HG03039 (cell line): ENCODE results near the gene MMAA.
"Not testable (repeated sequence)": the region's sequence is repeated elsewhere in the genome, so short reads cannot be mapped to it uniquely, and the experiment has no call there.

Source experiments
- ATAC-seq: cut with Tn5 transposase; IDR thresholded peaks from one replicate; pipeline ENCODE4 v1.9.1; 2021; ENCODE audit warnings: mild to moderate bottlenecking, moderate library complexity; ENCODE audit not compliant: unreplicated experiment

Gene MMAA

GRCh38 chr4:145626623-145626982 is 7.4 kb downstream of the MMAA start:
- no peak for ATAC-seq

DNA sequence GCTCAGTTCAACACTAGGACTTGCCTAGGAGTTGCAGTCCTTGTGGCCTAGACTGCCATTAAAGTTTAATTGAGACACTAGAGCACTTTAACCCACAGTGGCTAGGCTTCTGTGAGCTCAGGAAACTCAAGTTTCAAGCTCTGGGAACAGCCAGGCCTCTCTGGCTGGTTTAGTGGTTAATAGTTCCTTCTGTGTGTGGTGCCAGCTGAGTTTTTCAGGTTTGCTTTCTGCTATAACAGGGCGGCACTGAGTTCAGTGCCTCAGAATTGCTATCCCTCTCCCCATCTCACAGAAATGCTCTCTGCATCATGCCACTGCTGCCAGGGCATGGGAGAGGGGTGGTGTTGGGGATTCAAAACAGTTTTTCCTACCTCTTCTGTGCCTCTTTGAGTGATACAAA is 15.9 kb downstream of the MMAA start:
- ATAC-seq: no peak

DNA sequence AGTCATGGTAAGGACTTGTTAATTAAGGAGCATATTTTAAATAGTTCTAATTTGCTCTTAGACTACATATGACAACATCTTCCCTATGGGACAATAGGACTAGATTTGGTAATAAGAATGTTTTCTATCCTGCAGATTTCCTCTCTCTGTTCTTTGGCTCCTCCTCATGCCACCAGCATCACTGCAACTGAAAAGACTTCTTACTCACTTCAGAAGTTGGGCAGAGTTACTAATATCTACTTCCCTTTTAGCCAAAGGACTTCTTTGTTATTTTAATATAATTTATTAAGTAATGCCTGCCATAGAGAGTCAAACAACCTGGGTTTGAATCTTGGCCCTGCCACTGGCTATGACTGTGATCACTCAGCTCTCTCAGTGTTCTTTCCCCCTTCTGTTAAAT is 16.4 kb downstream of the MMAA start:
- ATAC-seq: no peak

- no peak for ATAC-seq
Observed at GRCh38 chr4:145639186-145639698, 20.1 kb downstream of the MMAA start.

GRCh38 chr4:145640236-145640635 is 21.1 kb downstream of the MMAA start:
- ATAC-seq: not testable (repeated sequence)

GRCh38 chr4:145643295-145643694 is 24.1 kb downstream of the MMAA start:
- no peak for ATAC-seq

DNA sequence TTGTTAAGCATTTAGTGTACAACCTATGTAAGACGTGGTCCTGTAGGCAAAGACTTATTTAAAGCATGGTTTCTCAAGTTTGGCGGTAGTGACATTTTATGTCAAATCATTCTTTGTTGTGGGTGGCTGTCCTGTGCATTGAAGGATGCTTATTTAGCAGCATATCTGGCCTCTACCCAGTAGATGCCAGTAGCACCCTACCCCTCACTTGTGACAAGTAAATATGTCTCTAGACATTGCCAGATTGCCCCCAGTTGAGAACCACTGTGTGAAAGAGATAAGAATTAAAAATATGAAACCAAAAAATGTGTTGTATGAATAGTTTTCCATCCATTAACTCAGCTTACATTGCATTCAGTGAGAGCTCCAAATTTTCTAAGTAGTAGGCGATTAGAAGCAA is 25.5 kb downstream of the MMAA start:
- ATAC-seq: no peak

GRCh38 chr4:145656156-145656555 is 37.0 kb downstream of the MMAA start:
- no peak for ATAC-seq

DNA sequence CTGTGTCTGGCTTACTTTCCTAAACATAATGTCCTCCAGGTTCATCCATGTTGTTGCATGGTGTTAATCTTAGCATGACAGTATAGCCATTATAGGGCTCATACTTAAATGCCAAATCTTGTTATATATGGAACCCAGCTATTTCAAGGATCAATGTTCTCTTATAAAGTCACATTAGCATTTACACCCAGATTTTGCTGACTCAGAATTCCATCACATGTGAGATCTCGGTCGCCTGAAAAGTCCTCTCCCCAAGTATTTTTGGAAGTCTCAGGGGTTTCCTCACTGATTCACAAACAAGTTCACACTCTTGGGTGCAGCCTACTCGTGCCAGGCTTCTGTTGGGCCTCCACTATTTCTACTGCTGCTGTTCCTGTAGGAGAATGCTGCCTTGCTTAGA is 40.9 kb downstream of the MMAA start:
- no peak for ATAC-seq

DNA sequence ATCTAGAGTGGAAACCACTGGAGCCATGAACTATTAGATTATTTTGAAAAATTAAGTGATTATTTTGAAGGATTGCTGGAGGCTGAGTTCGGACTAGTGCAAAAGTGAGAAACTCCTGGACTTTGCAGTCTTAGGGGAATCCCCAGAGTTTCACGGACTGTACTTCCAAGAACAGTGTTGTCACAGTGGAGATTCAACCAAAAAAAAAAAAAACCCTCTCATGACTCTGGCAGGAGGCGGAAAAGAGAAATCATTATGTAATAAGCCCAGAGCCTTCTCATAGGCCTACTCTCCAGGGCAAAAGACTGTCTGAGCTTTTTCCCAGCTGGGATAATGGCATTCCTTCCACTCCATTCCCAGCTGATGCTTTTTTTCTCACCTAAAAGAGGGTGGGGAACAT is 44.0 kb downstream of the MMAA start:
- no peak for ATAC-seq

- ATAC-seq: no peak
Observed at GRCh38 chr4:145665773-145666172, 46.6 kb downstream of the MMAA start.

GRCh38 chr4:145670422-145670821 is 51.2 kb downstream of the MMAA start:
- no peak for ATAC-seq

- ATAC-seq: no peak
Observed at GRCh38 chr4:145679520-145679919, 60.3 kb downstream of the MMAA start.

DNA sequence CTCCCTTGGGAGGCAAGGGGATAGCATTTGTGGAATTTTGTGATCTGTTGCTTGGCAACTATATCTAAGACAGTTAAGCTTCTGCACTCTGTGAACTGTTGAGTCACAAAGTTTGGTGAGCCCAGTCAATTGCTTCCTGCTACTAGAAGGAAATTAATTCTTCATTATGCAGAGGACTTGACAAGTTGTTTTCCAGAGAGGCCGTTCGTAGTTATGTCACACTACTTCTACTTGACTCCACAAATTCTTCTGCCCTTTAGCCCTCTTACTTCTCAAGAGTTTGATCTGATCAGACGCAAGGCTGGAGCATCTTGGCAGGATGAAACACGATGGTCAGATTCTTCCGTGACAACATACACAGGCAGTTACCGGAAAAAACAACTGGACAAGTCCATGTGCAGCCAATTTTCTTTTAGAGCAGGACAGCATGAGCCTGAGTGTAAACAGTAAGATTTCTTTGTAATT is 60.8 kb downstream of the MMAA start, which contains the start of gene C4orf51:
Gene C4orf51 (plus strand): TSS at position 156 of the 465 bp plus-strand sequence. CDS start 58 bp downstream, at position 214.
- ATAC-seq: no peak

- no peak for ATAC-seq
Observed at GRCh38 chr4:145680902-145681301, 61.7 kb downstream of the MMAA start.

GRCh38 chr4:145681518-145681917 is 62.3 kb downstream of the MMAA start:
- ATAC-seq: no peak

- ATAC-seq: no peak
Observed at GRCh38 chr4:145681956-145682355, 62.8 kb downstream of the MMAA start.

DNA sequence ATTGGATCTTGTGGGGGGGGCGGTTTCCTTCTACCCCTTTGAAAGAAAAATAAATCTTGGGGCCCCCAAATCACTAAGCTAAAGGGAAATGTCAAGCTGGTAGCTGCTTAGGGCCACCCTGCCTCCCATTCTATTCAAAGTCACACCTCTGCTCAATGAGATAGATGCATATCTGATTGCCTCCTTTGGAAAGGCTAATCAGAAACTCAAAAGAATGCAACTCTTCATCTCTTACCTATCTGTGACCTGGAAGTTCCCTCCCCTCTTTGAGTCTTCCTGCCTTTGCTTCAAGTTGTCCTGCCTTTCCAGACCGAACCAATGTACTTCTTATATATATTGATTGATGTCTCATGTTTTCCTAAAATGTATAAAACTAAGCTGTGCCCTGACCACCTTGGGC is 67.8 kb downstream of the MMAA start:
- ATAC-seq: no peak

DNA sequence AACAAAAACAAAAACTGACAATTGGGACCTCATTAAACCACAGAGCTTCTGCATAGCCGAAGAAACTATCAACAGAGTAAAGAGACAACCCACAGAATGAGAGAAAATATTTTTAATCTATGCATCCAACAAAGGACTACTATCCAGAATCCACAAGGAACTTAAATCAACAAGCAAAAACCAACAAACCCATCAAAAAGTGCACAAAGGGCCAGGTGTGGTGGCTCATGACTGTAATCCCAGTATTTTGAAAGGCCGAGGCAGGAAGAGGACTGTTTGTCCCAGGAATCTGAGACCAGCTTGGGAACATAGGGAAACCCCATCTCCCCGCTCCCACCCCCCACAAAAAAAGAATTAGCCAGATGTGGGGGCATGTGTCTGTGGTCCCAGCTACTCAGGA is 71.4 kb downstream of the MMAA start:
- no peak for ATAC-seq

- not testable (repeated sequence) for ATAC-seq
Observed at GRCh38 chr4:145691416-145691815, 72.2 kb downstream of the MMAA start.

GRCh38 chr4:145694929-145695328 is 75.7 kb downstream of the MMAA start:
- no peak for ATAC-seq

- ATAC-seq: no peak
Observed at GRCh38 chr4:145697332-145697731, 78.1 kb downstream of the MMAA start.

- no peak for ATAC-seq
Observed at GRCh38 chr4:145698507-145698906, 79.3 kb downstream of the MMAA start.
